OCI-LY3 (cell line): Measurements from ENCODE around the gene CXorf38.

Experiments
- H2AFZ ChIP-seq: fragments of 200-600, 300-600 bp; shearing (Covaris generic); 2 replicates; pipeline ENCODE4 v1.6.0; 2014; ENCODE audit warnings: antibody characterized with exemption, low read depth, low read length
- H3K27ac ChIP-seq: fragments of 200-600, 300-600 bp; sonication (generic); 2 replicates; pipeline ENCODE4 v1.5.1; 2014; ENCODE audit warnings: mild to moderate bottlenecking, low read length, moderate library complexity, mixed read lengths
- H3K27me3 ChIP-seq: fragments of 200-600, 300-600 bp; sonication (generic); 2 replicates; pipeline ENCODE4 v1.6.1; 2014; ENCODE audit warnings: low read depth, low read length, mixed read lengths
- H3K36me3 ChIP-seq: fragments of 200-600, 300-600 bp; sonication (generic); replicated peaks from 2 replicates; pipeline ENCODE3; 2014; ENCODE audit warnings: low read depth, low read length, mixed read lengths
- H3K4me1 ChIP-seq: fragments of 300-600, 200-600 bp; sonication (generic); 2 replicates; pipeline ENCODE4 v1.6.1; 2014; ENCODE audit warnings: low read length, mixed read lengths
- H3K4me2 ChIP-seq: fragments of 200-600, 300-600 bp; sonication (generic); 2 replicates; pipeline ENCODE4 v1.6.1; 2014; ENCODE audit warnings: low read length, mixed read lengths
- H3K4me3 ChIP-seq: fragments of 300-600, 200-600 bp; sonication (generic); 2 replicates; pipeline ENCODE4 v1.5.1; 2014; ENCODE audit warnings: antibody characterized with exemption, mild to moderate bottlenecking, low read length, moderate library complexity
- H3K79me2 ChIP-seq: fragments of 300-600, 200-600 bp; shearing (Covaris generic); 2 replicates; pipeline ENCODE4 v1.6.1; 2014; ENCODE audit warnings: mild to moderate bottlenecking, low read length, mixed read lengths
- H3K9ac ChIP-seq: fragments of 300-600, 200-600 bp; shearing (Covaris generic); 2 replicates; pipeline ENCODE4 v1.6.0; 2014; ENCODE audit warnings: mild to moderate bottlenecking, low read length, moderate library complexity
- H3K9me3 ChIP-seq: fragments of 200-600, 300-600 bp; shearing (Covaris generic); 2 replicates; pipeline ENCODE4 v1.6.1; 2014; ENCODE audit warnings: low read length, mixed read lengths; ENCODE audit not compliant: insufficient read depth
- H4K20me1 ChIP-seq: fragments of 200-600, 300-600 bp; sonication (generic); 2 replicates; pipeline ENCODE4 v1.6.1; 2016; ENCODE audit warnings: low read length, mixed read lengths; ENCODE audit not compliant: insufficient read depth
- EZH2phosphoT487 ChIP-seq: fragments of 200-600 bp; shearing (Covaris generic); IDR thresholded peaks from 2 replicates; pipeline ENCODE4 v1.6.1; 2018; ENCODE audit warnings: antibody characterized with exemption, mixed run types, low read depth
- TF ChIP-seq, protein P1 (sequence below): fragments of 200-600, 300-600 bp; sonication (generic); IDR thresholded peaks from 2 replicates; pipeline ENCODE4 v1.5.1; 2014; ENCODE audit warnings: antibody characterized with exemption, low read length, low read depth

Gene CXorf38

DNA sequence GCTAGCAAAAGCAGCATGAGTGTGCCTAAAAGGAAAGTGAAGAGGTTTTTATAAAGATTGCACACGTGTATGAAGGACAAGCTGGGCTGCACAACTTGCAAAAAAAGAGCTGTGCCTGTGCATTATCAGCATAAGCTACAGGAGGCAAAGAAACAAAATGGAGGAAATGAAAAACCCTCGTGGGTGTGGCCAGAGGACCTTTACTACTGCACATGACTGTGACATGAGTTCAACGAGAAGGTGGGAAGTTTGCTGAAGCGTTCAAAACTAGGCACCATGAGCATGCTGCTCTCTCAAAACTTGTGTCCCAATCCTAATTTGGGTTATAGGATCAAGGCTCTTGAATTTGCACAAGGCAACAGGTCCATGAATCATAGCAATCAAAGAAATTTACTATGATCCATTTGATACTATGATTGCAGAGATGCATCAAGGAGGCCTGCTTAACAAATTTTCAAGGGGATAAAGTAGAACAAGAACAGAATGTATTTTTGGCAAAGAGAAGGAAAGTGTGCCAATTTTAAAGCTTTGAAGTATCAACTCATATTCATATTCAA lies 38.1 kb upstream of the CXorf38 start:
- TF ChIP-seq EZH2phosphoT487: no peak
- TF ChIP-seq, protein P1, sequence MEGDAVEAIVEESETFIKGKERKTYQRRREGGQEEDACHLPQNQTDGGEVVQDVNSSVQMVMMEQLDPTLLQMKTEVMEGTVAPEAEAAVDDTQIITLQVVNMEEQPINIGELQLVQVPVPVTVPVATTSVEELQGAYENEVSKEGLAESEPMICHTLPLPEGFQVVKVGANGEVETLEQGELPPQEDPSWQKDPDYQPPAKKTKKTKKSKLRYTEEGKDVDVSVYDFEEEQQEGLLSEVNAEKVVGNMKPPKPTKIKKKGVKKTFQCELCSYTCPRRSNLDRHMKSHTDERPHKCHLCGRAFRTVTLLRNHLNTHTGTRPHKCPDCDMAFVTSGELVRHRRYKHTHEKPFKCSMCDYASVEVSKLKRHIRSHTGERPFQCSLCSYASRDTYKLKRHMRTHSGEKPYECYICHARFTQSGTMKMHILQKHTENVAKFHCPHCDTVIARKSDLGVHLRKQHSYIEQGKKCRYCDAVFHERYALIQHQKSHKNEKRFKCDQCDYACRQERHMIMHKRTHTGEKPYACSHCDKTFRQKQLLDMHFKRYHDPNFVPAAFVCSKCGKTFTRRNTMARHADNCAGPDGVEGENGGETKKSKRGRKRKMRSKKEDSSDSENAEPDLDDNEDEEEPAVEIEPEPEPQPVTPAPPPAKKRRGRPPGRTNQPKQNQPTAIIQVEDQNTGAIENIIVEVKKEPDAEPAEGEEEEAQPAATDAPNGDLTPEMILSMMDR: no peak
- Histone ChIP-seq H3K4me3 (peak overlapping the region; percentile 23; the same call in 1 of the 2 replicates), H2AFZ (no peak overlapping the region), H3K4me2 (peak overlapping the region; percentile 57), H3K27me3 (no peaks in the 10 kb centered on the region), H3K4me1 (peaks cover 24% of the 10 kb centered on the region), H4K20me1 (no peaks in the 10 kb centered on the region), H3K36me3 (peaks cover 34% of the 10 kb centered on the region), H3K9ac (no peak overlapping the region), H3K27ac (peak overlapping the region; percentile 56), H3K79me2 (no peaks in the 10 kb centered on the region; the same call in 1 of the 2 replicates), H3K9me3 (no peaks in the 10 kb centered on the region)

DNA sequence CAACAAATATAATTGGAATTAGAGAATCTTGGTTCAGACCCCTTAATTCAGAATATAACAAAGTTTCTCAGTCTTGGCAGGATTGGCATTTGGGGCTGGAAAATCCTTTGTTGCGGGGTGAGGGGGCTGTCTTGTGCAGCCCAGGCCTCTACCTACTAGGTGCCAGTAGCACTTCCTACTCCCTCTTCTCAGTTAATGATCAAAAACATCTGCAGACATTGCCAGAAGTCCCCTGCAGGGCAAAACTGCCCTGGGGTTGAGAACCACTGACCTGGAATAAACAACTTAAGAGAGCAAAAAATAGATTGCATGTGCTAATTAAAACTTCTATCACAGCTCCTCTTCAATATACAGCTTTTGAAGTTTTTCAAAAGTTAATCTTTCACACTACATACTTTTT lies 36.7 kb upstream of the CXorf38 start:
- no peak for TF ChIP-seq EZH2phosphoT487
- TF ChIP-seq, protein P1: no peak
- H3K4me1 ChIP-seq: peaks cover 24% of the 10 kb centered on the region
- 0 out of 2 replicates have a peak overlapping the region, but pooled peaks have one; percentile 0 for H3K9ac ChIP-seq
- no peaks in the 10 kb centered on the region; the same call in 1 of the 2 replicates for H3K79me2 ChIP-seq
- H3K4me3 ChIP-seq: no peak overlapping the region
- H3K27ac ChIP-seq: peak overlapping the region; percentile 56
- H3K4me2 ChIP-seq: peak overlapping the region; percentile 57
- no peaks in the 10 kb centered on the region for H4K20me1 ChIP-seq
- no peaks in the 10 kb centered on the region for H3K27me3 ChIP-seq
- H2AFZ ChIP-seq: no peak overlapping the region
- H3K9me3 ChIP-seq: no peaks in the 10 kb centered on the region
- H3K36me3 ChIP-seq: peaks cover 32% of the 10 kb centered on the region

DNA sequence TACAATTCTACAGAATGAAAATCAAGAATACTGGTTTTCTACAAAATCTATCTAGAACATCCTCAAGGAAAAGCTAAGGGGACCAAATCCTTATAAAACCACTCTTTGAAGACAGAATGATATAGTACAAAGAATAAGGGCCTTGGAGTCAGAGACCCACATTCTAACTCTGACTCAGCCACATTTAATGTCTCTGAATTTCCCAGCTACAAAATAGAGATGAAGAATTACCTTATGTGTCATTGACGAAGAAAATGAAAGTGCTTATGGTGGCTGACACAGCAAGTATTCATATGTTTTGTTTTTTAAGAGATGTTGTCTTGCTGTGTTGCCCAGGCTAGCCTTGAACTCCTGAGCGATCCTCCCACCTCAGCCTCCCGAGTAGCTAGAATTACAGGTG lies 35.9 kb upstream of the CXorf38 start:
- Histone ChIP-seq H3K36me3 (peaks cover 28% of the 10 kb centered on the region), H3K9ac (no peak overlapping the region), H3K27ac (no peak overlapping the region), H3K4me2 (no peak overlapping the region), H3K9me3 (no peaks in the 10 kb centered on the region), H2AFZ (no peak overlapping the region), H4K20me1 (no peaks in the 10 kb centered on the region), H3K4me1 (peaks cover 24% of the 10 kb centered on the region), H3K4me3 (no peak overlapping the region), H3K27me3 (no peaks in the 10 kb centered on the region), H3K79me2 (no peaks in the 10 kb centered on the region; the same call in 1 of the 2 replicates)
- TF ChIP-seq, protein P1: no peak
- no peak for TF ChIP-seq EZH2phosphoT487

DNA sequence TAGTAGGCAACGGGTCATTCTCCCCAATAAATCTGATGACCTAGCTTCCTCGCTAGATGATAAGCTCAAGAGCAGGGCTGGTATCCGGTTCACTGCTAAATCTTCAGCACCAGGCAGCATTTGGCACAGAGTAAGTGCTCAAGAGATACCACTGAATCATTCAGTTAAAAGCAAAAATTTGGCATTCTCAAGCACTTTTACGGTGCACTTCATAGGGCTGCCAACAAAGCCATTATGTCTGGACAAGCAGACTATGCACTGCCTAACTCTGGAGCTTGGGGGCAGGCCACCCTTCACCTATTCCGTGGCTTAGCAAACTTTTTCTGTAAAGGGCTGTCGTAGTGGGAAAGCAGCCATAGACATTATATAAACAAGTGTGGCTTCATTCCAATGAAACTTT lies 23.8 kb upstream of the CXorf38 start:
- H3K27me3 ChIP-seq: no peaks in the 10 kb centered on the region
- no peak overlapping the region for H2AFZ ChIP-seq
- H3K36me3 ChIP-seq: peaks cover 39% of the 10 kb centered on the region
- H3K4me2 ChIP-seq: no peak overlapping the region
- H3K4me1 ChIP-seq: peaks cover 8% of the 10 kb centered on the region
- no peaks in the 10 kb centered on the region for H4K20me1 ChIP-seq
- no peak overlapping the region for H3K27ac ChIP-seq
- no peak overlapping the region for H3K9ac ChIP-seq
- no peak for TF ChIP-seq EZH2phosphoT487
- TF ChIP-seq, protein P1: no peak
- H3K4me3 ChIP-seq: no peak overlapping the region
- H3K79me2 ChIP-seq: no peaks in the 10 kb centered on the region
- H3K9me3 ChIP-seq: no peaks in the 10 kb centered on the region
